Activated B cell treated with CpG ODN at 0.5 μM for 24 hours (primary cell): ENCODE data around the gene CDK14. TPM values are rescaled to one million over a fixed set of nuclear protein-coding genes. Genes with fewer than 3 reads are reported as not detected.
A peak's percentile ranks its signal among the peaks of the same experiment; 100 is the strongest.
"Not testable (repeated sequence)": the region's sequence is repeated elsewhere in the genome, so short reads cannot be mapped to it uniquely, and the experiment has no call there.

Source experiments
- ATAC-seq: fragments of 200-7000 bp; cut with Tn5 transposase; one replicate; pipeline ENCODE4 v1.10.0; 2021; ENCODE audit warnings: low read depth, mild to moderate bottlenecking, moderate library complexity
- CTCF ChIA-PET: fragments of 350-600 bp; sonication (Branson Sonifier 250); formaldehyde crosslinking; loops from one replicate; lab custom pipeline; 2021; ENCODE audit warnings: antibody characterized with exemption; lab: Charles Lee
- POLR2A ChIA-PET: fragments of 350-600 bp; sonication (Branson Sonifier 250); formaldehyde crosslinking; loops from one replicate; lab custom pipeline; 2021; ENCODE audit warnings: antibody characterized with exemption; lab: Charles Lee
- DNase-seq: peaks from one replicate; pipeline ENCODE4 v3.0.0; 2022
- H3K27ac Mint-ChIP-seq: one replicate; pipeline ENCODE4 v1.8.0; 2020; ENCODE audit warnings: mixed read lengths
- H3K27me3 Mint-ChIP-seq: one replicate; pipeline ENCODE4 v1.8.0; 2021; ENCODE audit warnings: mixed read lengths
- H3K36me3 Mint-ChIP-seq: one replicate; pipeline ENCODE4 v1.8.0; 2021; ENCODE audit warnings: low read depth, mixed read lengths
- H3K4me1 Mint-ChIP-seq: one replicate; pipeline ENCODE4 v1.8.0; 2021; ENCODE audit warnings: mixed read lengths
- H3K4me3 Mint-ChIP-seq: one replicate; pipeline ENCODE4 v1.8.0; 2020; ENCODE audit warnings: mild to moderate bottlenecking, mixed read lengths
- H3K9me3 Mint-ChIP-seq: one replicate; pipeline ENCODE4 v1.8.0; 2020; ENCODE audit warnings: mixed read lengths
- CTCF ChIP-seq: fragments of 200-600 bp; IDR thresholded peaks from one replicate; pipeline ENCODE4 v1.8.0; 2022; ENCODE audit warnings: antibody characterized with exemption, mild to moderate bottlenecking
- intact Hi-C: fragments of 100-400 bp; cut with micrococcal nuclease; formaldehyde crosslinking; loops from one replicate; pipeline ENCODE4 v1.15.1; 2024
- total RNA-seq: library from RNA; stranded (reverse); gene quantifications from 2 replicates; pipeline ENCODE4 v1.2.3, GENCODE V29; 2022

CDK14 gene
- total RNA-seq, 1 donor from 2014 or later = 140 TPM

GRCh38 chr7:90923541-90923997, 327.4 kb downstream of the CDK14 start:
- CTCF ChIA-PET = interaction anchor here (1.2 kb wide), 1 partner anchor 215 kb away, joined by 3 read pairs; no protein-coding TSS in a partner anchor
- no peak for DNase-seq
- no peak for ATAC-seq
- POLR2A ChIA-PET = no interaction called here
- no peaks in the 10 kb centered on the region for H3K9me3 Mint-ChIP-seq
- H3K36me3 Mint-ChIP-seq = peaks cover 47% of the 10 kb centered on the region
- intact Hi-C loops = no loop called here
- peaks cover 2% of the 10 kb centered on the region for H3K4me1 Mint-ChIP-seq
- TF ChIP-seq CTCF = no peak
- H3K27me3 Mint-ChIP-seq = no peaks in the 10 kb centered on the region
- no peak overlapping the region for H3K4me3 Mint-ChIP-seq
- no peak overlapping the region for H3K27ac Mint-ChIP-seq

DNA sequence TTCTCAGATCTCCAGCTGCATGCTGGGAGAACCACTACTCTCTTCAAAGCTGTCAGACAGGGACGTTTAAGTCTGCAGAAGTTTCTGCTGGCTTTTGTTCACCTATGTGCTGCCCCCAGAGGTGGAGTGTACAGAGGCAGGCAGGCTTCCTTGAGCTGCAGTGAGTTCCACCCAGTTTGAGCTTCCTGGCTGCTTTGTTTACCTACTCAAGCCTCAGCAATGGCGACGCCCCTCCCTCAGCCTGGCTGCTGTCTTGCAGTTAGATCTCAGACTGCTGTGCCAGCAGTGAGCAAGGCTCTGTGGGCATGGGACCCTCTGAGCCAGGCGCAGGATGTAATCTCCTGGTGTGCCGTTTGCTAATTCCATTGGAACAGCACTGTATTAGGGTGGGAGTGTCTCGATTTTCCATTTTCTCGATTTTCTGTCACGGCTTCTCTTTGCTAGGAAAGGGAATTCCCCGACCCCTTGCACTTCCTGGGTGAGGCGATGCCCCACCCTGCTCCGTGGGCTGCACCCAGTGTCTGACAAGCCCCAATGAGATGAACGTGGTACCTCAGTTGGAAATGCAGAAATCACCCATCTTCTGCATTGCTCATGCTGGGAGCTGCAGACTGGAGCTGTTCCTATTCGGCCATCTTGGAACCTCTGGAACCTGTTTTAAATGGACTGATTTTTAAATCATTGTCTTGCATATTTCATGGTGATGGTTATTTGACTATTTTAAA, 332.7 kb downstream of the CDK14 start:
- intact Hi-C loops, H3K9me3 Mint-ChIP-seq, DNase-seq, H3K27me3 Mint-ChIP-seq, POLR2A ChIA-PET: not testable (repeated sequence)
- CTCF ChIA-PET = interaction anchor here (1.3 kb wide), 1 partner anchor 220 kb away, joined by 5 read pairs; no protein-coding TSS in a partner anchor
- Mint-ChIP-seq H3K4me1 (peaks cover 32% of the 10 kb centered on the region), H3K36me3 (peaks cover 28% of the 10 kb centered on the region), H3K27ac (peak overlapping the region; percentile 59), H3K4me3 (peak overlapping the region; percentile 67)
- ATAC-seq = peak; percentile 28

- H3K27me3 Mint-ChIP-seq = no peaks in the 10 kb centered on the region
- H3K9me3 Mint-ChIP-seq = no peaks in the 10 kb centered on the region
- peaks cover 38% of the 10 kb centered on the region for H3K4me1 Mint-ChIP-seq
- H3K27ac Mint-ChIP-seq = peak overlapping the region; percentile 21
- ChIA-PET CTCF (no interaction called here), POLR2A (no interaction called here)
- H3K4me3 Mint-ChIP-seq = no peak overlapping the region
- DNase-seq = no peak
- ATAC-seq = peak; percentile 25
- intact Hi-C loops = no loop called here
- TF ChIP-seq CTCF = no peak
- H3K36me3 Mint-ChIP-seq = peaks cover 31% of the 10 kb centered on the region
Measured at GRCh38 chr7:90931986-90932916, 336.1 kb downstream of the CDK14 start.

DNA sequence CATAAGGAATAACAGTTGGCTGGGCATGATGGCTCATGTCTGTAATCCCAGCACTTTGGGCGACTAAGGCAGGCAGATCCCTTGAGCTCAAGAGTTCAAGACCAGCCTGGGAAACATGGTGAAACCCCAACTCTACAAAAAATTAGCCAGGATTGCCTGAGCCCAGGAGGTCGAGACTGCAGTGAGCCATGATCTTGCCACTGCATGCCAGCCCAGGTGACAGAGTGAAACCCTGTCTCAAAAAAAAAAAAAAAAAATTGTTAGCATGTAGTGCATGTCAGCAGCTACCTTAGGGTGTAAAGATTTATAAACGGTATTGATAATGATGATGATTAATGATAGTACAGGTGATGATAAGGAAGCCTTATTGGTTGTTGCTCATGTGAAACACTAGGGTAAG, 336.9 kb downstream of the CDK14 start:
- no peak for TF ChIP-seq CTCF
- no peak overlapping the region for H3K27ac Mint-ChIP-seq
- ChIA-PET CTCF (no interaction called here), POLR2A (no interaction called here)
- peaks cover 25% of the 10 kb centered on the region for H3K36me3 Mint-ChIP-seq
- no peaks in the 10 kb centered on the region for H3K9me3 Mint-ChIP-seq
- DNase-seq = no peak
- intact Hi-C loops = no loop called here
- peaks cover 38% of the 10 kb centered on the region for H3K4me1 Mint-ChIP-seq
- no peak overlapping the region for H3K4me3 Mint-ChIP-seq
- no peaks in the 10 kb centered on the region for H3K27me3 Mint-ChIP-seq
- no peak for ATAC-seq

GRCh38 chr7:90933984-90934383, 337.9 kb downstream of the CDK14 start:
- Mint-ChIP-seq H3K27ac (no peak overlapping the region), H3K9me3 (no peaks in the 10 kb centered on the region), H3K27me3 (no peaks in the 10 kb centered on the region), H3K4me1 (peaks cover 33% of the 10 kb centered on the region), H3K36me3 (peaks cover 26% of the 10 kb centered on the region), H3K4me3 (no peak overlapping the region)
- no peak for TF ChIP-seq CTCF
- POLR2A ChIA-PET = no interaction called here
- ATAC-seq = no peak
- DNase-seq = no peak
- CTCF ChIA-PET = no interaction called here
- intact Hi-C loops = no loop called here
